RPMI7951 (cell line): ENCODE results near the gene UEVLD. TPM values are rescaled to one million over a fixed set of nuclear protein-coding genes. Genes with fewer than 3 reads are reported as not detected.

Experiments used
- DNase-seq: peaks from one replicate; pipeline ENCODE4 v3.0.0-alpha.2; 2012; ENCODE audit warnings: low read depth
- total RNA-seq: library from RNA; depleted of rRNA; stranded (reverse); fragments of >200 nt; shearing (Covaris generic); gene quantifications from 2 replicates; pipeline ENCODE4 v1.2.3, GENCODE V29; 2014

Gene UEVLD
- total RNA-seq, 1 experiment from 2014 or later = 27.9 TPM

- no peak for DNase-seq
These were observed 6.7 kb downstream of the UEVLD start for GRCh38 chr11:18581825-18582224.

- no peak for DNase-seq
These were observed 8.3 kb downstream of the UEVLD start for GRCh38 chr11:18580113-18580766.

- no peak for DNase-seq
These were observed 9.4 kb downstream of the UEVLD start for GRCh38 chr11:18578975-18579598.

- DNase-seq = no peak
These were observed 13.2 kb downstream of the UEVLD start for GRCh38 chr11:18575361-18575760.

DNA sequence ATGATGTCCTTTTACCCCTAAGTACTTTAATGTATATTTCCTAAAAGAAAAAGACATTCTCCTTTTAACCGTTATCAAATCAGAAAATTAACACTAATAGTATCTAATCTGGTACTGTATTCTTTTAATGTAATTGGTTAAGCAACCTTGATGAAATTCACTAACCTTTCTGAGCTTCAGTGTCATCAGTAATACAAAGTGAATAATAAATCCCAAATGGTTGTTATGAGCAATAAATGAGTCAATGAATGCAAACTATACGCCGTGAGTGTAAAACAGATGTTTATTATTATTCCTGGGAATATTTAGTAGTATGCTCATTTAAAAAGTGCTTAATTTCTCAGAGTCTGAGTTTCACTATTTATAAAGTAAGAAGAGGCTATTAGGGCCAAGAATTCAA, 21.5 kb downstream of the UEVLD start:
- no peak for DNase-seq

GRCh38 chr11:18566406-18566805, 22.1 kb downstream of the UEVLD start:
- no peak for DNase-seq

DNA sequence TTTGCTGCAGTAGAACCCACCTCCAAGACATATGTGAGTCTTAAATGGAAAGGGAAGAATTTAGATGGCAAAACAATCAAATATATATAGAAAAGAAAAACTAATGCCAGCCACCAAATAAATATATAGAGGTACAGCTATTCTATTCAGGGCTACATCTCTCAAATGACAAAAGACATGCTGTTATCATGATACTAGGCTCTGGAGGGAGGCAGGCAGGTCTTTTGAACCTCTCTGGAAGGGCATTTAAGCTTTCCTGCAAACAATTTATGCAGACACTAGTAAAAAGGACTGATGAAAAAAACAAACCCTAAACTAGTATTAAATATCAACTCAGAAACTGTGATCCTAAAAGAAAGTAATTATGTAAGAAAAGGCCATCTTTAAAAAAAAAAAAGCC, 24.4 kb downstream of the UEVLD start:
- no peak for DNase-seq

DNA sequence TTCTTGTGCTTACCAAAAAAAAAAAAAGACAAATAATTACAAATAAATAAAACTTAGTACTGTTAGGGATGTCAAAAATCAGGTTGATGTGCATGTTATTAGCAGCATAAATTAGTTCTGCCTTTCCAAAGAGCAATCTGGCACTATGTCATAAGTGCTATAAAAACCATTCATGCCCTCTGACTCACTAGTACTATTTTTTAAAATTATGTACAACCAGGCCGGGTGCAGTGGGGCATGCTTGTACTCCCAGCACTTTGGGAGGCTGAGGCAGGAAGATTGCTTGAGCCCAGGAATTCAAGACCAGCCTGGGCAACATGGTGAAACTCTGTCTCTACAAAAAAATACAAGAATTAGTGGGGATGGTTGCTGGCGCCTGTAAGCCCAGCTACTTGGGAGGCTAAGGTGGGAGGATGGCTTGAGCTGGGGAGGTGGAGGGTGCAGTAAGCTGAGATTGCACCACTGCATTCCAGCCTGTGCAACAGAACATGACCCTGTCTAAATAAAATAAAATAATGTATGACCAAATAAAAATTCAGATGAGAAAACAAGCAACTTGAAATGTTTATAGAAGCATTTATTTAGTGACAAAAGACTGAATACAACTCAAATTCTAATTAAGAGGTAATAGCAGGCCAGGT, 25.3 kb downstream of the UEVLD start:
- no peak for DNase-seq

- DNase-seq = no peak
These were observed 40.5 kb downstream of the UEVLD start for GRCh38 chr11:18548001-18548400.

GRCh38 chr11:18540207-18541009, 48.1 kb downstream of the UEVLD start:
- peak; percentile 21 for DNase-seq

DNA sequence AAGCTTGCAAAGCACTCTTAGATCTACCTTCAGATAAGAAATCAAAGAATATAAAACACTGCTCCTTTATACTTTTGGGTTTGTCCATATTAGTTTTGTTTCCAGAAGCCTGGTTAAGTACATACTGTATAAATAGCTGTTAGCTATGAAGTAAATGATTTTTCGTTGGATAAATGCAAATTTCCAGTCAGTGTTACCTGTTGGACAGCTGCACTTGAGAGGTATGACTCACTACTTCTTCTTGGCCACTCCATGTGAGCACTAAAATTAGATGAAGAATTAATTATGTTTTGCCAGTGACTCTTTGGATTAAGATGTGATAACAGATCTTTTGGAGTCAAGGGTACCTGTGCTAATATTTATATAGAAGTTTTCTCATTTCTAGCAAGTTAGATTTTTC, 52.3 kb downstream of the UEVLD start:
- DNase-seq = no peak

DNA sequence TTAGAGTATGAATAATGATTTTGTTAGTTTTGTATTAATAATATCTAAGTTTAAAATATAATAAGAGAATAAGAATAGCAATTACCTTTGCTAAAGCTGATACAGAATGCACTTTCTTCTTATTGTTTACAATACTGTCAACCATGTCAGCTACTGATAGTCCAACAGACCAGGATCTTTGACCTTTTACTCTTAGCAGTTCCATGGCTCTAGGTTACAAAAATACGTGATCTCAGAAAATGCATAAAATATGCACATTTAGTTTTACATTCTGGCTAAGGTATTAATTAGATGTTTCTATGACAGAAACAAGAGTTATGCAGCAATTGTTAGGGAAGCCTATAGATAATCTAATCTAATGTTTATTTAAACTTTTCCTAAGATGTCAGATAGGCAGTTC, 54.3 kb downstream of the UEVLD start:
- no peak for DNase-seq

GRCh38 chr11:18533365-18533764, 55.2 kb downstream of the UEVLD start:
- no peak for DNase-seq

- peak; percentile 17 for DNase-seq
These were observed 61.0 kb downstream of the UEVLD start for GRCh38 chr11:18527512-18527911.

DNA sequence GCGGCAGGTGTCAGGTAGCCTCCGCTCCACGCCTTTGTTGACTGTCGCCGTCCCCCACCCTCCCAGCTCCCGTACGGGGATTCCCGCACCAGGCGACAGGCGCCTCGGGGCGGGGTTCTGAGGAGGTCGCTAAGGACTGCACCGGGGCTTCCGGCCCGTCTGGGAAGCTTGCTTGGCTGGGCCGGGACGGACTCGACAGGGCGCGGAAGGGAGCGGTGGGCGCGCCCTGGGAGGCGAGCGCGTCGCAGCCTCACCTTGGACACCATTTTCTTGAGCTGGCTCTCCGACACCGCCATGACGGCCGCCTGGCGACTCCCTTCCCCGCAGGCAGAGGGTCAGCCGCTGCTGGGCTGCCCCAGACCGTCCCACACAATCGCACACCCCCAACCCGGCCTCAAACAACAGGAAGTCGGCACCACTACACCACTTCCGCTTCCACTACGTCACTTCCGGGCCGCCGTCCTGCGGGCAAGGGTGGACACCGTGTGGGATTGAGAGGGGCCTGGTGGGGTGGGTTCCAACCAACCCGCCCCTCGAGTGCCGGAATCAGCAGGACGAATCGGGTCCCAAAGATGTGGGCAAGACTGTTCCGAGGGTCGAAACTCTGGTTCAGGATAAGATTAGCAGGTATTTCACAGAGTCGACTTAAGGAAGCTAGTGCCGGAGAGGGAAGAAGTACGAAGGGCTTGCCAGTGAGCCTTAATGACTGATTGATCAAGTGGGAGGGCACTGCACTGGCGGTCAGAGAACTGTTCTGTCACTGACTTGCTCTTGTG, 61.8 kb downstream of the UEVLD start, which contains the start of gene TSG101:
Gene TSG101, minus strand, starts transcription at position 422 of the 776 bp plus-strand sequence. Its CDS starts 126 bp downstream, at position 296.
- peak; percentile 90 for DNase-seq

DNA sequence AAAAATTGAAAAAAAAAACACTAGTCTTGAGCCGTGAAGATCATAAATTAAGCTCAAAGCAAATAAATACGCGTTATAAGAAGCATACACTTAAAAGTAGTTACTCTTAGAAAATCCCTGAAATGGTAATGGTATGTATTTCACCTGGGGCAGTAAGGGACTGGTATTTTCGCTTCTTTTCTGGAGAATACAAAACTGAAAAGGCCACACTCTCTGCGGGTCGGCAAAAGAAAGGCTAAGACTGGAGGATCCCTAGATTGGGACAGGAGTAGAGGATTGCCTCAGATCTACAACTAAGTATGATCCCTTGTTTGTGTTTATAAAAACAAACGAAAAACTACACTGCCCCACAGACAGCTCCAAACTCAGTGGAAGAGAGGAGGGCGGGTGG, 62.4 kb downstream of the UEVLD start:
- DNase-seq = no peak

DNA sequence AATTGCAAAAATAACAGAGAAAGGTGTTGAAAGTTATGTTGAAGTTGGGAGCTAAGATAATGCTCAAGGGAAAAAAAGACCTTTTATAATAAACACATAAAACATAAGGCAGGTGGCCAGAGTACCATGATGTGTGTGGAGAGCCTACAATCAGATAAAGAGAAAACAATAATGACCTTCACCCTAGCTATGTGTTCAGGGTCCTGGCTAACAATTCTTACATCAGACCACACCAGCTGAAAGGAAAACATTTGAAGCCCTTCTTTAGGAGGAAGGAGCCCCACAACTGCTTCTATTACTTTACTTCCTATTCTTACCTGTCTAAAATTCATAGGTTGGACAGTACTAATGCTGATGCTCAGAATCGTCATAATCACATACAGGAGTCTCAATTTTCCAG, 64.3 kb downstream of the UEVLD start:
- no peak for DNase-seq

DNA sequence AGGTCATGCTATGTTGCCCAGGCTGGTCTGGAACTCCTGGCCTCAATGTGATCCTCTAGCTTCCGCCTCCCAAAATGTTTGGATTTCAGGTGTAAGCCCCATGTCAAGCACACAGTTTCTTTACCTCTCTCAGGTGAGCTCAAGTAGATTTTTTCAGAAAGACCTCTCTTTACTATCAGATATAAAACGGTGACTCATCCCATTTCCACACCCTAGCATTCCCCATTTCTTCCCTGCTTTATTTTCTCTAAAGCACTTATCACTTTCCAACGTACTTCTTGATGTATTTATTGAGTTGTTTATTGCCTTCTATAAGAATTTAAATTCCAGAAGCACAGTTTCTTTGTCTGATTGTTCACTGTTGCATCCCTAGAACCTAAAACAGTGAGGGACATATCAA, 65.5 kb downstream of the UEVLD start:
- no peak for DNase-seq

DNA sequence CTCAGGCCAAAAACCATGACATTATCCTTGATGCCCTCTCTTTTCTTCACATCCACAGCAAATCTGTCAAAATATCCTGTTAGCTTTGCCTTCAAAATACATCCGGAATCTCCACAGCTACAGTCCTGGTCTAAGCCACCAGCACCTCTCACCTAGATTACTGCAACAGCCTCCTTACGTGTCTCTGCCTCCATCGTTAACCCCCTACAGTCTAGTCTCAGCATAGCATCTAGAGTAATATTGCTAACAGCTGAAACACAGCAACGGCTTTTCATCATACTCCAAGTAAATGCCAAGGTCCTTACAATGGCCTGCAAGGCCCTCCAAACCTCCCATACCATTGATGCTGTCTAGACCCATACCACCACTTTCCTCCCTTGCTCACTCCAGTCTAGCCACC, 66.1 kb downstream of the UEVLD start:
- no peak for DNase-seq

DNA sequence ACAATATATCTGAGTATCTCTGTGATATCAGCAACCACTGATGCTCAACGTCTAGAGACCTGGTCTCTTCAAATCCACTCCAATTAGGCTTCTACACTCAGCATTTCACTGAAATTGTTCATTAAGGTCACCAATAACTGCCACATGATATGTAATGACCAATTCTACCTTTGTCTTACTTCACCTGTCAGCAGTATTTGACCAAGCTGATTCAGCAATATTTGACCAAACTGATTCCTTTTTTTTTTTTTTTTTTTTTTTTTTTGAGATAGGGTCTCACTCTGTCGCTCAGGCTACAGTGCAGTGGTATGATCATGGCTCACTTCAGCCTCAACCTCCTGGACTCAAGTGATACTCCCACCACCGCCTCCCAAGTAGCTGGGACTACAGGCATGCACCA, 67.4 kb downstream of the UEVLD start:
- DNase-seq = no peak

GRCh38 chr11:18502352-18502751, 86.2 kb downstream of the UEVLD start:
- DNase-seq = no peak

GRCh38 chr11:18501629-18502028, 86.9 kb downstream of the UEVLD start:
- DNase-seq = no peak
